GM21390 (cell line): Measurements from ENCODE around the gene CRX.
"Not testable (repeated sequence)": the region's sequence is repeated elsewhere in the genome, so short reads cannot be mapped to it uniquely, and the experiment has no call there.

Experiments
- ATAC-seq: cut with Tn5 transposase; IDR thresholded peaks from one replicate; pipeline ENCODE4 v1.9.1; 2021; ENCODE audit not compliant: unreplicated experiment

The CRX gene

GRCh38 chr19:47803148-47803547 is 18.6 kb upstream of the CRX start:
- not testable (repeated sequence) for ATAC-seq

DNA sequence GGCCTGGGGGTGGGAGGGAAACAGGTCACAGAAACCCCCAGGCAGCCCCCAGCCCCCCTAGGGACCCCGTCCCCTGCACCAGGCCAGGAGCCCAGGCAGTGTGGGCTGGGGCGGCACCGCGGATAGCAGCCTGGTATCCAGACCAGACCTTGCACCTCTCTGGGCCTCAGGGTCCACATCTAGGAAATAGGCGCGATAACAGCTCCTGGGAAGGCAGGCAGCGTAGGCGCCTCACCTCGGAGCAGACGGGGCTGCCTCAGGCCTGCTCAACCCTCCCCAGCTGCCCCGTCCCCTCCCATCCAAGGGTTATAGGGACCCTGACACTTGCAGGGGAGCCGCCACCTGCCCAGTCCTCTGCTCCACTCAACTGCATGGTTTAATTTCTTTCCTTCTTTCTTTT is 18.1 kb upstream of the CRX start:
- ATAC-seq, result not testable (repeated sequence)

DNA sequence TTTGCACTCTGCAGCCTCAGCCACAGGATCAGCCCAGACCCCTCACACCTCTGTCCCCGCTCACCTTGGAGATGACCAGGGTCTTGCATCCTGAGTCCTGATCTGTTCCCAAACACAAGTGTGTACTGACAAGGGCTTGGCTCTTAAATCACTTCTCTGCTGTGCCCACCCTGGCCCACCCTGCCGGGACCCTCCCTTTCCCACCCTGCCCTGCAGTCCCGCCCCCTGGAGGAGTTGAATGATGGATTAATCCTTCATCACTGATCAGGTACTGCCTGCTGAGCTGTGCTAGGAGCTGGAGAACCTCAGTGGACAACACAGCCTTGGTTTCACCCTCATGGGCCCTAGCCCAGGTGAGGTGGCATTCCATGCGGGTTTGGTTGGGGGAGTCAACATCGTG is 17.3 kb upstream of the CRX start, which contains the start of gene TPRX1:
TSS of gene TPRX1 (minus strand) at position 101 of the 400 bp plus-strand sequence. CDS start at position 89, 12 bp downstream.
- ATAC-seq, result not testable (repeated sequence)

- no peak for ATAC-seq
Measured at GRCh38 chr19:47805313-47805712, 16.4 kb upstream of the CRX start.

GRCh38 chr19:47806435-47806834 is 15.3 kb upstream of the CRX start:
- no peak for ATAC-seq

DNA sequence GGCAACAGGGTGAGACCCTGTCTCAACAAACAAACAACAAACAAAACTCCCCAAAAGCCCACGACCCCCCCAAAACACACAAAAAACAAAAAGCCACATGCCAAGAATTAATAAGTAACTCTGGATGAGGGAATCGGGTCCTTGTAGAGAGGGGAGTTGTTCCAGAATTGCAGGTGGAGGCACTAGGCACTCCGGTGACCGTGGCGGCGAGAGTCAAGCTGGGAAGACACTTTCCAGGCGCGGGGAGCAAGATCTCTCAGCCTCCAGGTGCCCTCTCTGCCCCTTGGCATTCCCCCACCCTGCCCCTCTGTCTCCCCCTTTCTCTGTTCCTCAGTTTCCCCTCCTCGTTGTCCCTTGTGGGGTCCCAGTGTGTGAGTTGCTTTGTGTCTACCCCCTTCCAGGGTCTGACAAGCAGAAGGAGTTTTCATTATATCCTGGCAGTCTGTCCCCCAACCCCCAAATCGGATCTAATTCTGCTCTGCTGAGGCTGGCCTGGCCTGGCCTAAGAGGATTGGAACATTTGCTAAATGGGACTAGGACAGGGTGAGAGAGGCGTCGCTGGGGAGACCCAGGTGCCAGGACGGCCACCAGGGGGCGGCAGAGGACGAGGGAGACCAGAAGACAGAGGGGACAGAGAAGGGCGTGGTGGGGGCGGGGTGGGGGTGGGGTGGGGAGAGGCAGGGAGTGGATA is 8.3 kb upstream of the CRX start:
- no peak for ATAC-seq

DNA sequence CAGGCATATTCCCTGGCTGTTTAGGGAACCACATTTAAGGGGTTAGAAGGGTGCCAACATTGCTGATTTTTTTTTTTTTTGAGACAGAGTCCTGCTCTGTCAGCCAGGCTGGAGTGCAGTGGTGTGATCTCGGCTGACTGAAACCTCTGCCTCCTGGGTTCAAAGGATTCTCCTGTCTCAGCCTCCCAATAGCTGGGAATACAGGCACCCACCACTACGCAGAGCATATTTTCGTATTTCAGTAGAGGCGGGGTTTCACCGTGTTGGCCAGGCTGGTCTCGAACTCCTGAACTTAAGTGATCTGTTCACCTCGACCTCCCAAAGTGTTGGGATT is 7.8 kb upstream of the CRX start:
- no peak for ATAC-seq

DNA sequence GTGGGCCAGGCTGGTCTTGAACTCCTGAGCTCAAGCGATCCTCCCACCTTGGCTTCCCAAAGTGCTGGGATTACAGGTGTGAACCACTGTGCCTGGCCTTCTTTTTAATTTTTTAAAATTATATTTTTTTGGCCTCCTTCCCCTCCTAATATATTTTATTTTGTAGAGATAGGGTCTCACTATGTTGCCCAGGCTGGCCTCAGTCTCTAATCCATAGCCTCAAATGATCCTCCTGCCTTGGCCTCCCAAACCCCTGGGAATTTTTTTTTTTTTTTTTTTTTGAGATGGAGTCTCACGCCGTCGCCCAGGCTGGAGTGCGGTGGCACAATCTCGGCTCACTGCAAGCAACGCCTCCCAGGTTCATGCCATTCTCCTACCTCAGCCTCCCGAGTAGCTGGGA is 5.5 kb upstream of the CRX start:
- ATAC-seq, result not testable (repeated sequence)

- ATAC-seq, result not testable (repeated sequence)
Measured at GRCh38 chr19:47818221-47818620, 3.5 kb upstream of the CRX start.

- ATAC-seq, result no peak
Measured at GRCh38 chr19:47819858-47820257, 1.9 kb upstream of the CRX start.

- ATAC-seq, result no peak
Measured at GRCh38 chr19:47820410-47820809, 1.3 kb upstream of the CRX start.

- ATAC-seq, result no peak
Measured at GRCh38 chr19:47824396-47824795, 2.7 kb downstream of the CRX start.

DNA sequence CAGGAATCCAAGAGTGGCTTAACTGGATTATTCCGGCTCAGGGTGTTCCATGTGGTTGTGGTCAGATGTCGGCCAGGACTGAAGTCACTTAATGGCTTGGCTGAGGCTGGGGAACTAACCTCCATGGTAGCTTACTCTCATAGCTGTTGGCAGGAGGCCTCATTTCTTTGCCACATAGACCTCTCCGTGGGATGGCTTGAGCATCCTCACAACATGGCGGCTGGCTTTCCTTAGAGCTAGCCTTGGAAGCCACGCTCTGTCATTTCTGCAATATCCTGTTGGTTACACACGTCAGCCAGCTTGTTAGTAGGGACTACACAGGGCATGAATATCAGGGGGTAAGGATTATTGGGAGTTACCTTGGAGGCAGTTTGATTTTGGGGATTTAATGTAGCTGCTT is 5.1 kb downstream of the CRX start:
- ATAC-seq, result no peak

GRCh38 chr19:47832723-47833122 is 11.0 kb downstream of the CRX start:
- no peak for ATAC-seq

GRCh38 chr19:47836038-47836437 is 14.3 kb downstream of the CRX start:
- ATAC-seq, result no peak

DNA sequence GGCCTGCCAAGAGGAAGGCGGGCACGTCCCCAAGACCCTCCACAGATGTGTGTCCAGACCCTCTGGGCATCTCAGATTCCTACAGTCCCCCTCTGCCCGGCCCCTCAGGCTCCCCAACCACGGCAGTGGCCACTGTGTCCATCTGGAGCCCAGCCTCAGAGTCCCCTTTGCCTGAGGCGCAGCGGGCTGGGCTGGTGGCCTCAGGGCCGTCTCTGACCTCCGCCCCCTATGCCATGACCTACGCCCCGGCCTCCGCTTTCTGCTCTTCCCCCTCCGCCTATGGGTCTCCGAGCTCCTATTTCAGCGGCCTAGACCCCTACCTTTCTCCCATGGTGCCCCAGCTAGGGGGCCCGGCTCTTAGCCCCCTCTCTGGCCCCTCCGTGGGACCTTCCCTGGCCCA is 17.7 kb downstream of the CRX start:
- no peak for ATAC-seq

DNA sequence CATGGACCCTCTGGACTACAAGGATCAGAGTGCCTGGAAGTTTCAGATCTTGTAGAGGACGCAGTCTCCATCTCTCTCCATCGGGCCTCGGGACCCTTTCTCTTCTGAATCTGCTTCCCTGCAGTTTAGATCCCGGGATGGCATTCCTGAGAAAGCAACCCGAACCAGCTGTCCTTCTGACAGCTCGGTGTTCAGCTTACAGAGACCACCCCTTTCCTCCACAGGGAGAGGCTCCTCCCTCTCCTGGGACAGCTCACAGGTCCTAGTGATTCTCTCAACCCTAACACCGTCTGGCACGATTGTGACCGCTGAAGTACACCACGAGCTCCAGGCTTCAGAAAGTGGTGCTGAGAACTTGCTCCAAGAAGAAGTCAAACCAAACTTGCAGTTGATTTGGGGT is 18.2 kb downstream of the CRX start:
- no peak for ATAC-seq

- ATAC-seq, result no peak
Measured at GRCh38 chr19:47842941-47843340, 21.2 kb downstream of the CRX start.

GRCh38 chr19:47848425-47848822 is 26.7 kb downstream of the CRX start:
- no peak for ATAC-seq

GRCh38 chr19:47848823-47849473 is 27.2 kb downstream of the CRX start:
- no peak for ATAC-seq

- ATAC-seq, result no peak
Measured at GRCh38 chr19:47853003-47853402, 31.3 kb downstream of the CRX start.

- ATAC-seq, result no peak
Measured at GRCh38 chr19:47854459-47854858, 32.7 kb downstream of the CRX start.

GRCh38 chr19:47858231-47858630 is 36.5 kb downstream of the CRX start:
- not testable (repeated sequence) for ATAC-seq
